HepG2 (cell line): ENCODE data around the gene KLHL17. TPM values are rescaled to one million over a fixed set of nuclear protein-coding genes. Genes with fewer than 3 reads are reported as not detected.

Source experiments
- AGO1 ChIP-seq: fragments of 200-400 bp; formaldehyde crosslinking; IDR thresholded peaks from 2 replicates; pipeline ENCODE4 v1.6.1; 2017; ENCODE audit warnings: mild to moderate bottlenecking, low read depth, low read length, moderate library complexity; ENCODE audit not compliant: poor library complexity, severe bottlenecking
- GABPB1 ChIP-seq: IDR thresholded peaks from 2 replicates; pipeline ENCODE4 v1.6.1; 2016; ENCODE audit warnings: mild to moderate bottlenecking, missing genetic modification reagents, moderate library complexity, missing compliant biosample characterization
- HMG20B ChIP-seq: conservative IDR thresholded peaks from 2 replicates; pipeline ENCODE4 v1.6.1; 2016; ENCODE audit warnings: missing genetic modification reagents, missing compliant biosample characterization
- MYC ChIP-seq: sonication (generic); formaldehyde crosslinking; IDR thresholded peaks from 2 replicates; pipeline ENCODE4 v1.9.0; 2021; ENCODE audit warnings: missing genetic modification reagents, borderline replicate concordance
- POLR2AphosphoS5 ChIP-seq: IDR thresholded peaks from 2 replicates; pipeline ENCODE4 v1.6.1; 2012; ENCODE audit warnings: low read depth, low read length
- SNAI1 ChIP-seq: sonication (generic); formaldehyde crosslinking; IDR thresholded peaks from 2 replicates; pipeline ENCODE4 v1.5.0; 2020; ENCODE audit warnings: mild to moderate bottlenecking, missing genetic modification reagents, borderline replicate concordance
- ZFP37 ChIP-seq: sonication (generic); formaldehyde crosslinking; IDR thresholded peaks from 2 replicates; pipeline ENCODE4 v1.4.0; 2020; ENCODE audit warnings: missing genetic modification reagents, borderline replicate concordance
- ZFX ChIP-seq: sonication (generic); formaldehyde crosslinking; IDR thresholded peaks from 2 replicates; pipeline ENCODE4 v1.4.0; 2020; ENCODE audit warnings: mild to moderate bottlenecking, low read depth, missing genetic modification reagents, moderate library complexity
- ZHX1 ChIP-seq: sonication (generic); formaldehyde crosslinking; IDR thresholded peaks from 2 replicates; pipeline ENCODE4 v1.8.1; 2022; ENCODE audit warnings: low read depth, mild to moderate bottlenecking, missing genetic modification reagents
- ZNF687 ChIP-seq: sonication (generic); formaldehyde crosslinking; IDR thresholded peaks from 2 replicates; pipeline ENCODE4 v1.5.1; 2020; ENCODE audit warnings: mild to moderate bottlenecking, missing genetic modification reagents, moderate library complexity
- ZNF737 ChIP-seq: sonication (generic); formaldehyde crosslinking; IDR thresholded peaks from 2 replicates; pipeline ENCODE4 v1.5.0; 2020; ENCODE audit warnings: missing genetic modification reagents, mild to moderate bottlenecking, borderline replicate concordance
- ZNF768 ChIP-seq: sonication (generic); formaldehyde crosslinking; IDR thresholded peaks from 2 replicates; pipeline ENCODE4 v1.4.0; 2020; ENCODE audit warnings: missing genetic modification reagents
- polyA plus RNA-seq, 8 experiments: library from polyadenylated mRNA; depleted of rRNA in 3 of 8; stranded (reverse) in 7 of 8; unstranded in 1 of 8; fragments of >200 nt; fragmentation: Illumina TruSeq in 4 of 8; extraction: Trizol in 4 of 8; gene quantifications; 2 replicates each; pipeline versions ENCODE4 v1.2.1 to v1.2.3, GENCODE V29; 2011 to 2016; ENCODE audit warnings: low read depth in 4 of 8, missing spikeins in 1 of 8, mixed read lengths in 1 of 8; ENCODE audit not compliant: insufficient read depth in 1 of 8
- total RNA-seq, 5 experiments: library from RNA; depleted of rRNA; stranded (reverse); fragments of >200 nt; fragmentation: Illumina TruSeq; extraction: Trizol; gene quantifications; 2 replicates each; pipeline ENCODE4 v1.2.3, GENCODE V29; 2016; ENCODE audit warnings: low read depth in 1 of 5
- TF ChIP-seq, protein P1 (sequence below): IDR thresholded peaks from 2 replicates; pipeline ENCODE4 v1.6.1; 2016; ENCODE audit warnings: missing compliant biosample characterization, missing genetic modification reagents, borderline replicate concordance
- TF ChIP-seq, protein P2 (sequence below): sonication (generic); formaldehyde crosslinking; IDR thresholded peaks from 2 replicates; pipeline ENCODE4 v1.9.0; 2022; ENCODE audit warnings: missing genetic modification reagents, mild to moderate bottlenecking, borderline replicate concordance
- TF ChIP-seq, protein P3 (sequence below): sonication (generic); formaldehyde crosslinking; IDR thresholded peaks from 2 replicates; pipeline ENCODE4 v1.4.0; 2020; ENCODE audit warnings: missing genetic modification reagents, mild to moderate bottlenecking, borderline replicate concordance

The KLHL17 gene
- total and polyA plus RNA-seq, 2 of the 13 experiments (the other 11 are each of a cell fraction or from before 2014, with no cell fraction given): 9.3 to 24.7 TPM

DNA sequence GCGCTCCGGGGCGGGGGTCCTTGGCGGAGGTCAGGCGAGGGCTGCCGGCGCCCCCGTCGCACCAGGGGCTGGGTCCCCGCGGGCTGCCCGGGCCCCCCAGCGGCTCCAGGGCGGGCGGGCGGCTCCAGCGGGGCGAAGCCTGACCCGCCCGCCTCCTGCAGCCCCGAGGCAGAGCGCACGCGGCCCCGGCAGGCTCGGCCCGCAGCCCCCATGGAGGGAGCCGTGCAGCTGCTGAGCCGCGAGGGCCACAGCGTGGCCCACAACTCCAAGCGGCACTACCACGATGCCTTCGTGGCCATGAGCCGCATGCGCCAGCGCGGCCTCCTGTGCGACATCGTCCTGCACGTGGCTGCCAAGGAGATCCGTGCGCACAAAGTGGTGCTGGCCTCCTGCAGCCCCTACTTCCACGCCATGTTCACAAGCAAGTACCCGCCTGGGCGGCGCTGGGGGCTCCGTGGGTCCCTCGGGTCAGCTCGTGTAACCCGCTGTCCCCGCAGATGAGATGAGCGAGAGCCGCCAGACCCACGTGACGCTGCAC, 817 bp downstream of the KLHL17 start (continued):
- TF ChIP-seq ZNF768 (CRISPR knock-in tag) (no peak), ZNF737 (CRISPR knock-in tag) (no peak), GABPB1 (CRISPR knock-in tag) (peak; percentile 23; the same call in 1 of the 2 replicates), ZNF687 (CRISPR knock-in tag) (peak; percentile 73), AGO1 (no peak), SNAI1 (CRISPR knock-in tag) (no peak), ZFP37 (CRISPR knock-in tag) (no peak), POLR2AphosphoS5 (no peak), HMG20B (no peak), MYC (CRISPR knock-in tag) (0 out of 2 replicates have a peak, but pooled peaks have one; percentile 33), ZFX (CRISPR knock-in tag) (peak; percentile 37), ZHX1 (peak; percentile 54; the same call in 1 of the 2 replicates)
- TF ChIP-seq, protein P1, sequence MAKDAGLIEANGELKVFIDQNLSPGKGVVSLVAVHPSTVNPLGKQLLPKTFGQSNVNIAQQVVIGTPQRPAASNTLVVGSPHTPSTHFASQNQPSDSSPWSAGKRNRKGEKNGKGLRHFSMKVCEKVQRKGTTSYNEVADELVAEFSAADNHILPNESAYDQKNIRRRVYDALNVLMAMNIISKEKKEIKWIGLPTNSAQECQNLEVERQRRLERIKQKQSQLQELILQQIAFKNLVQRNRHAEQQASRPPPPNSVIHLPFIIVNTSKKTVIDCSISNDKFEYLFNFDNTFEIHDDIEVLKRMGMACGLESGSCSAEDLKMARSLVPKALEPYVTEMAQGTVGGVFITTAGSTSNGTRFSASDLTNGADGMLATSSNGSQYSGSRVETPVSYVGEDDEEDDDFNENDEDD: no peak
- TF ChIP-seq, protein P2, sequence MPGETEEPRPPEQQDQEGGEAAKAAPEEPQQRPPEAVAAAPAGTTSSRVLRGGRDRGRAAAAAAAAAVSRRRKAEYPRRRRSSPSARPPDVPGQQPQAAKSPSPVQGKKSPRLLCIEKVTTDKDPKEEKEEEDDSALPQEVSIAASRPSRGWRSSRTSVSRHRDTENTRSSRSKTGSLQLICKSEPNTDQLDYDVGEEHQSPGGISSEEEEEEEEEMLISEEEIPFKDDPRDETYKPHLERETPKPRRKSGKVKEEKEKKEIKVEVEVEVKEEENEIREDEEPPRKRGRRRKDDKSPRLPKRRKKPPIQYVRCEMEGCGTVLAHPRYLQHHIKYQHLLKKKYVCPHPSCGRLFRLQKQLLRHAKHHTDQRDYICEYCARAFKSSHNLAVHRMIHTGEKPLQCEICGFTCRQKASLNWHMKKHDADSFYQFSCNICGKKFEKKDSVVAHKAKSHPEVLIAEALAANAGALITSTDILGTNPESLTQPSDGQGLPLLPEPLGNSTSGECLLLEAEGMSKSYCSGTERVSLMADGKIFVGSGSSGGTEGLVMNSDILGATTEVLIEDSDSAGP (CRISPR knock-in tag): 0 out of 2 replicates have a peak, but pooled peaks have one; percentile 31
- TF ChIP-seq, protein P3, sequence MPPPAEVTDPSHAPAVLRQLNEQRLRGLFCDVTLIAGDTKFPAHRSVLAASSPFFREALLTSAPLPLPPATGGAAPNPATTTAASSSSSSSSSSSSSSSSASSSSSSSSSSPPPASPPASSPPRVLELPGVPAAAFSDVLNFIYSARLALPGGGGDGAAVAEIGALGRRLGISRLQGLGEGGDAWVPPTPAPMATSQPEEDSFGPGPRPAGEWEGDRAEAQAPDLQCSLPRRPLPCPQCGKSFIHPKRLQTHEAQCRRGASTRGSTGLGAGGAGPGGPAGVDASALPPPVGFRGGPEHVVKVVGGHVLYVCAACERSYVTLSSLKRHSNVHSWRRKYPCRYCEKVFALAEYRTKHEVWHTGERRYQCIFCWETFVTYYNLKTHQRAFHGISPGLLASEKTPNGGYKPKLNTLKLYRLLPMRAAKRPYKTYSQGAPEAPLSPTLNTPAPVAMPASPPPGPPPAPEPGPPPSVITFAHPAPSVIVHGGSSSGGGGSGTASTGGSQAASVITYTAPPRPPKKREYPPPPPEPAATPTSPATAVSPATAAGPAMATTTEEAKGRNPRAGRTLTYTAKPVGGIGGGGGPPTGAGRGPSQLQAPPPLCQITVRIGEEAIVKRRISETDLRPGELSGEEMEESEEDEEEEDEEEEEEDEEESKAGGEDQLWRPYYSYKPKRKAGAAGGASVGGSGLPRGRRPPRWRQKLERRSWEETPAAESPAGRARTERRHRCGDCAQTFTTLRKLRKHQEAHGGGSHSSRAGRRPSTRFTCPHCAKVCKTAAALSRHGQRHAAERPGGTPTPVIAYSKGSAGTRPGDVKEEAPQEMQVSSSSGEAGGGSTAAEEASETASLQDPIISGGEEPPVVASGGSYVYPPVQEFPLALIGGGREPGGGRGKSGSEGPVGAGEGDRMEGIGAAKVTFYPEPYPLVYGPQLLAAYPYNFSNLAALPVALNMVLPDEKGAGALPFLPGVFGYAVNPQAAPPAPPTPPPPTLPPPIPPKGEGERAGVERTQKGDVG (CRISPR knock-in tag): peak; percentile 56; the same call in 1 of the 2 replicates
